ENCODE data around the gene CPNE2. TPM values are rescaled to one million over a fixed set of nuclear protein-coding genes. Genes with fewer than 3 reads are reported as not detected.

CPNE2 gene
- polyA plus RNA-seq, 2 of the 4 experiments (the other 2 are of a cell fraction): 36.7 TPM

- DNase-seq (ENCODE audit: low read depth in 1 of 2, low spot score in 1 of 2) (no peak), ATAC-seq (no peak), FAIRE-seq (no peak)
- H3K27ac ChIP-seq: no peak overlapping the region
- CTCF ChIA-PET: no interaction called here
- H3K9me3 ChIP-seq: no peaks in the 10 kb centered on the region
- no peak overlapping the region for H3K4me3 ChIP-seq
- H3K4me1 ChIP-seq: no peaks in the 10 kb centered on the region
- TF ChIP-seq HOXA7 (CRISPR knock-in tag; IDR thresholded peaks at IDR 0.05) (no peak), TP53 (CRISPR knock-in tag; IDR thresholded peaks at IDR 0.05) (no peak), ESRRA (IDR thresholded peaks at IDR 0.05; ENCODE audit: borderline replicate concordance, low read length) (no peak), MYC (IDR thresholded peaks at IDR 0.05; ENCODE audit: borderline replicate concordance, low read length) (no peak), HOXB13 (CRISPR knock-in tag; IDR thresholded peaks at IDR 0.05; ENCODE audit: low read depth) (no peak), REST (IDR thresholded peaks at IDR 0.05) (no peak), HOXB5 (CRISPR knock-in tag; IDR thresholded peaks at IDR 0.05) (no peak), POLR2A (IDR thresholded peaks at IDR 0.05; ENCODE audit: low read length) (no peak), NFE2L2 (conservative IDR thresholded peaks at IDR 0.05; ENCODE audit: low read length) (no peak)
- POLR2A ChIA-PET: no interaction called here
- 59% methylated on average over 8 of the region's 9 CpGs for WGBS (ENCODE audit: missing lambda C conversion rate)
- no peak overlapping the region for H3K4me2 ChIP-seq
Measured at GRCh38 chr16:57058291-57058861, 34.0 kb upstream of the CPNE2 start.

- WGBS (ENCODE audit: missing lambda C conversion rate): 64% methylated on average over 8 of the region's 9 CpGs
- DNase-seq (ENCODE audit: low read depth in 1 of 2, low spot score in 1 of 2) (no peak), FAIRE-seq (no peak), ATAC-seq (peak in 1 of 2 experiments; percentile 46; a peak in 4 of 6 replicates)
- POLR2A ChIA-PET: no interaction called here
- CTCF ChIA-PET: interaction anchor here (0.8 to 1.9 kb wide), 5 partner anchors 17 to 32 kb away, joined by 3 to 6 read pairs (median 3); partner anchors contain the start of gene CPNE2
- Histone ChIP-seq H3K27ac (no peak overlapping the region), H3K9me3 (no peaks in the 10 kb centered on the region), H3K4me1 (no peaks in the 10 kb centered on the region), H3K4me3 (no peak overlapping the region), H3K4me2 (no peak overlapping the region)
- TF ChIP-seq USF2 (IDR thresholded peaks at IDR 0.05) (no peak), ESRRA (IDR thresholded peaks at IDR 0.05; ENCODE audit: borderline replicate concordance, low read length) (no peak), MYC (IDR thresholded peaks at IDR 0.05; ENCODE audit: borderline replicate concordance, low read length) (no peak)
Measured at GRCh38 chr16:57060323-57061083, 31.9 kb upstream of the CPNE2 start.

GRCh38 chr16:57061084-57061905, 31.1 kb upstream of the CPNE2 start:
- no peak overlapping the region for H3K27ac ChIP-seq
- CTCF ChIA-PET: interaction anchor here (0.8 to 1.9 kb wide), 5 partner anchors 16 to 31 kb away, joined by 3 to 6 read pairs (median 3); partner anchors contain the start of gene CPNE2
- 81% methylated on average over 3 of the region's 11 CpGs for WGBS (ENCODE audit: missing lambda C conversion rate)
- H3K4me1 ChIP-seq: no peaks in the 10 kb centered on the region
- DNase-seq (ENCODE audit: low read depth in 1 of 2, low spot score in 1 of 2): no peak
- H3K4me3 ChIP-seq: no peak overlapping the region
- POLR2A ChIA-PET: no interaction called here
- no peak for TF ChIP-seq NPAS2 (CRISPR knock-in tag; IDR thresholded peaks at IDR 0.05; ENCODE audit: borderline replicate concordance)
- TF ChIP-seq RARB (CRISPR knock-in tag; IDR thresholded peaks at IDR 0.05): no peak
- TF ChIP-seq CEBPB (IDR thresholded peaks at IDR 0.05): no peak
- TF ChIP-seq TP53 (CRISPR knock-in tag; IDR thresholded peaks at IDR 0.05): no peak
- no peak for TF ChIP-seq HOXB13 (CRISPR knock-in tag; IDR thresholded peaks at IDR 0.05; ENCODE audit: low read depth)
- no peak for TF ChIP-seq KDM5A (IDR thresholded peaks at IDR 0.05)
- no peak for TF ChIP-seq JUNB (IDR thresholded peaks at IDR 0.05)
- TF ChIP-seq FOSB (CRISPR knock-in tag; IDR thresholded peaks at IDR 0.05): no peak
- peak; percentile 40 to 53; a peak in 4 of 6 replicates for ATAC-seq
- H3K4me2 ChIP-seq: no peak overlapping the region
- FAIRE-seq: no peak
- H3K9me3 ChIP-seq: no peaks in the 10 kb centered on the region

Measured in A549 (cell line).